K562 (cell line): Measurements from ENCODE around the gene CEP350. TPM values are rescaled to one million over a fixed set of nuclear protein-coding genes. Genes with fewer than 3 reads are reported as not detected.
A peak's percentile ranks its signal among the peaks of the same experiment; 100 is the strongest.

Experiments used
- CEBPG ChIP-seq, 3 experiments: fragments of 200-800 bp in 1 of 3; sonication (Bioruptor generic) in 1 of 3; sonication (generic) in 1 of 3; formaldehyde crosslinking in 1 of 3; IDR thresholded peaks in 2 of 3; conservative IDR thresholded peaks in 1 of 3; 2 replicates each; pipeline versions ENCODE4 v1.6.1 to v1.8.0; 2016 to 2022; ENCODE audit warnings: missing compliant biosample characterization in 2 of 3, missing genetic modification characterization in 2 of 3, mild to moderate bottlenecking in 1 of 3, missing genetic modification reagents in 1 of 3
- CHD4 ChIP-seq: fragments of 200-600 bp; sonication (generic); IDR thresholded peaks from 3 replicates; pipeline ENCODE4 v1.6.1; 2012; ENCODE audit warnings: low read depth, mild to moderate bottlenecking, mixed read lengths, low read length, inconsistent platforms; ENCODE audit not compliant: insufficient read depth, insufficient replicate concordance, poor library complexity, severe bottlenecking
- CREB3L1 ChIP-seq: fragments of 450-650 bp; IDR thresholded peaks from 2 replicates; pipeline ENCODE4 v1.6.1; 2014; ENCODE audit warnings: low read depth, mild to moderate bottlenecking, moderate library complexity, borderline replicate concordance
- FOXO4 ChIP-seq: fragments of 450-650 bp; formaldehyde crosslinking; IDR thresholded peaks from 2 replicates; pipeline ENCODE4 v1.4.0; 2020; ENCODE audit warnings: mild to moderate bottlenecking, moderate library complexity
- GMEB1 ChIP-seq: fragments of 250-450 bp; sonication (Bioruptor Pico); IDR thresholded peaks from 2 replicates; pipeline ENCODE4 v1.4.0; 2020; ENCODE audit warnings: mild to moderate bottlenecking
- KAT8 ChIP-seq: fragments of 450-650 bp; IDR thresholded peaks from 2 replicates; pipeline ENCODE4 v1.6.1; 2016; ENCODE audit warnings: low read depth, mild to moderate bottlenecking
- MEIS2 ChIP-seq: fragments of 450-650 bp; IDR thresholded peaks from 2 replicates; pipeline ENCODE4 v1.6.1; 2014; ENCODE audit warnings: mild to moderate bottlenecking; ENCODE audit not compliant: partially characterized antibody
- NR2C1 ChIP-seq, 2 experiments: fragments of 450-650 bp; IDR thresholded peaks; 2 replicates each; pipeline ENCODE4 v1.6.1; 2017; ENCODE audit warnings: mild to moderate bottlenecking in 2 of 2, antibody characterized with exemption in 1 of 2, inconsistent platforms in 1 of 2, missing compliant biosample characterization in 1 of 2, missing genetic modification characterization in 1 of 2
- NR3C1 ChIP-seq: sonication (generic); formaldehyde crosslinking; IDR thresholded peaks from 2 replicates; pipeline ENCODE4 v1.8.1; 2022; ENCODE audit warnings: missing genetic modification reagents
- NRF1 ChIP-seq, 2 experiments: fragments of 450-650 bp; IDR thresholded peaks in 1 of 2; conservative IDR thresholded peaks in 1 of 2; 2 replicates each; pipeline ENCODE4 v1.6.1; 2014; ENCODE audit warnings: mild to moderate bottlenecking in 2 of 2
- XRCC3 ChIP-seq: fragments of 450-650 bp; IDR thresholded peaks from 2 replicates; pipeline ENCODE4 v1.6.1; 2017; ENCODE audit warnings: mild to moderate bottlenecking, moderate library complexity
- polyA plus RNA-seq, 8 experiments: library from polyadenylated mRNA; depleted of rRNA in 4 of 8; stranded (reverse) in 5 of 8; unstranded in 3 of 8; fragments of >200 nt; fragmentation: Nextera tagmentation in 2 of 8; fragmentation: Illumina TruSeq in 1 of 8; extraction: Ambion mirVana in 2 of 8; extraction: Trizol in 1 of 8; gene quantifications; 2 replicates each; pipeline versions ENCODE4 v1.2.1 to v1.2.3, GENCODE V29; 2011 to 2014; ENCODE audit warnings: inconsistent platforms in 1 of 8, missing spikeins in 1 of 8
- total RNA-seq, 7 experiments: library from RNA; depleted of rRNA in 6 of 7; stranded (reverse); fragments of >200 nt in 6 of 7; fragmentation: Illumina TruSeq in 2 of 7; extraction: Trizol in 2 of 7; gene quantifications; 2 replicates each; pipeline versions ENCODE4 v1.2.1 to v1.2.3, GENCODE V29; 2011 to 2021; ENCODE audit warnings: low replicate concordance in 1 of 7
- TF ChIP-seq, protein P1 (sequence below), 2 experiments: IDR thresholded peaks; 2 replicates each; pipeline ENCODE4 v1.6.1; 2012; ENCODE audit warnings: improper control_type of control experiment in 2 of 2, low read depth in 2 of 2, low read length in 2 of 2, borderline replicate concordance in 1 of 2

Gene CEP350
- total and polyA plus RNA-seq, 9 of the 15 experiments (the other 6 are each of a cell fraction or from before 2014, with no cell fraction given): 8.3 to 64.3 (median 28.0) TPM

DNA sequence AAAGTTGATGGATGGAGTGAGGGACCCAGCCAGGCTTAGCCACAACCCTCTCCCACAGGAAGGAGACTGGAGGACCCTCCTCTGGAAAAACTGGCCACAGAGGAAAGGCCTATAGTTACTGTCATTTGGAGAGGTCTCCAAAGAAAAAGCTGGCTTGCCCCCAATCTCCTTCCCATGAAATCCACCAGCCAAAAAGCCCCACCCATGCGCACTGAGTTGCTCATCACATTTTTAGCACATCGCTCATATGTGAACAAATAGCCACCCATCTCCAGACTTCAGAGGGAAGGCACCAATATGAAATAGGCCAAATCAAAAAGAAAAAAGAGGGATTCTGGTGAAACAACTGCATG lies 163.1 kb downstream of the CEP350 start (continued):
- TF ChIP-seq FOXO4: no peak
- TF ChIP-seq MEIS2: peak; percentile 29
- TF ChIP-seq NR3C1: no peak
- TF ChIP-seq, protein P1, sequence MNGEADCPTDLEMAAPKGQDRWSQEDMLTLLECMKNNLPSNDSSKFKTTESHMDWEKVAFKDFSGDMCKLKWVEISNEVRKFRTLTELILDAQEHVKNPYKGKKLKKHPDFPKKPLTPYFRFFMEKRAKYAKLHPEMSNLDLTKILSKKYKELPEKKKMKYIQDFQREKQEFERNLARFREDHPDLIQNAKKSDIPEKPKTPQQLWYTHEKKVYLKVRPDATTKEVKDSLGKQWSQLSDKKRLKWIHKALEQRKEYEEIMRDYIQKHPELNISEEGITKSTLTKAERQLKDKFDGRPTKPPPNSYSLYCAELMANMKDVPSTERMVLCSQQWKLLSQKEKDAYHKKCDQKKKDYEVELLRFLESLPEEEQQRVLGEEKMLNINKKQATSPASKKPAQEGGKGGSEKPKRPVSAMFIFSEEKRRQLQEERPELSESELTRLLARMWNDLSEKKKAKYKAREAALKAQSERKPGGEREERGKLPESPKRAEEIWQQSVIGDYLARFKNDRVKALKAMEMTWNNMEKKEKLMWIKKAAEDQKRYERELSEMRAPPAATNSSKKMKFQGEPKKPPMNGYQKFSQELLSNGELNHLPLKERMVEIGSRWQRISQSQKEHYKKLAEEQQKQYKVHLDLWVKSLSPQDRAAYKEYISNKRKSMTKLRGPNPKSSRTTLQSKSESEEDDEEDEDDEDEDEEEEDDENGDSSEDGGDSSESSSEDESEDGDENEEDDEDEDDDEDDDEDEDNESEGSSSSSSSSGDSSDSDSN (IDR thresholded peaks at IDR 0.05; ENCODE audit: borderline replicate concordance in 1 of 2, low read depth in 2 of 2, low read length in 2 of 2): no peak
- TF ChIP-seq CREB3L1: no peak
- peak; percentile 63 to 64 for TF ChIP-seq NRF1 (conservative IDR thresholded peaks at IDR 0.05 in 1 of 2, IDR thresholded peaks at IDR 0.05 in 1 of 2)
- no peak for TF ChIP-seq NR2C1 (IDR thresholded peaks at IDR 0.05)
- TF ChIP-seq NR2C1 (tag; IDR thresholded peaks at IDR 0.05): peak; percentile 2; the same call in 1 of the 2 replicates
- no peak for TF ChIP-seq XRCC3
- no peak for TF ChIP-seq CHD4
- TF ChIP-seq GMEB1 (CRISPR knock-in tag): no peak
- TF ChIP-seq CEBPG (CRISPR knock-in tag; IDR thresholded peaks at IDR 0.05): no peak
- peak in 1 of 2 experiments; percentile 26; a peak in 1 of 4 replicates for TF ChIP-seq CEBPG (tag; conservative IDR thresholded peaks at IDR 0.05 in 1 of 2, IDR thresholded peaks at IDR 0.05 in 1 of 2)
- no peak for TF ChIP-seq KAT8
